Stimulated activated CD8-positive, alpha-beta memory T cell treated with anti-CD3 and anti-CD28 coated beads, Interleukin-12 subunit alpha, Interleukin-12 subunit beta, amount 100 ng/mL, for 24 hours (primary cell): ENCODE data around the gene RMC1.
"Not testable (repeated sequence)": the region's sequence is repeated elsewhere in the genome, so short reads cannot be mapped to it uniquely, and the experiment has no call there.

Experiments used
- DNase-seq: peaks from one replicate; pipeline ENCODE4 v3.0.0-alpha.2; 2020; ENCODE audit errors: extremely low read depth

Gene RMC1

DNA sequence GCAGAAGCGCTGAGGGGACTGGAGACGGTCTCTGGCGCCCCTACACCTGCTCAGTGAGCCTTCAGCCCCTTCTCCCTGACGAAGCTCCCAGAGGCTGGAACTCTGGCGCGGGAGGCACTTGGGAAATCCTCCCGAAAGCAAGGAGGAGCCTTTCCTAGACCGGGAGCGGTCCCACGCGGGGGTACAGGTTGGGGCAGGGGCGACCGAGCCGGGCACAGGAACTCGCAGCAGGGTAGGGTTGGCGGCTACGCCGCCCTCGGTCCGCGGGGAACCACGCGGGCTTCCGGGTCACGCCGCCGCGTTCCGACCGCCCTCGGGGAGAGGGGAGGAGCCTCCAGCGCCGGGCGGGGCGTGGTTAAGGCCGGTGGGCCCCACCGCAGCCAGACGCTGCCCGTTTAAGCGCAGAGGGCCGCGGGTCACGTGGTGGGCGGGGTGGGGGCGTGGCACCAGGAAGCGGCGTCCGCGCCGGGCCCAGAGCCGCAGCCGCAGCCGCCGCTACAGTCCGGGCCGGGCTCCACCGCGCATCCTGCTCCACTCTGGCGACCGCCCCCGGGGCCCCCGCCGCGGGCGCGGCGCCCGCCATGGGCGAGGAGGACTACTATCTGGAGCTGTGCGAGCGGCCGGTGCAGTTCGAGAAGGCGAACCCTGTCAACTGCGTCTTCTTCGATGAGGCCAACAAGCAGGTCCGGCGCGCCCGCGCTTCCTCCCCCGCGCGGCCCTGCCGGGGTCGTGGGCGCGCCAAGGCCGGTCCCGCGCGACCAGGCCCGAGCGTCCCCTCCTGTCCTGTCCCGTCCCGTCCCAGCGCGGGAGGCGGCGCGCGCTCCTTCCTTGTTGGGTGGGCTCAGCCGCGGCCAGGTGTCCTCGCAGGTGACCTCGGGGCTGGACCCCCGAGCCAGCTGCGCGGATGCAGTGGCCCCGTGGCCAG, at the start of gene RMC1:
TSS of gene RMC1 (plus strand) at position 474 of the 925 bp plus-strand sequence. CDS start at position 582, 108 bp downstream.
- DNase-seq, result peak; percentile 98

DNA sequence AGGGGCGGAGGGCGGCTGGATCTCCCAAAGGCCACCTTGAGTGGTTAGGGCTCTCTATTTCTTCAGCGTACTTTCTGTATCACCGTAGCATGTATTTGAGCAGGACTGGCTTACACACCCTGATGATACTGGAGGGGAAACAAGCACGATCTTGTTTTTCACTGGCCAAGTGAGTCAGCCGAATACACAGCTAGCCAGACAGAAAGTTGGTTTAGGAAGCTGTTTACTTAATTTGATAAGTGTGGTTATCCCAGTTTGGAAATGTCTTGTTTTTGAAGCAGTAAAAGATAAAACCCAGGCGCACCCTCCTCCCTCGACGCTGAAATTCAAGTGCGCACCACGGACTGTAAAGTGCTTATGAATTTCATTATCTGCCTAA, 49.6 kb upstream of the RMC1 start:
- no peak for DNase-seq

DNA sequence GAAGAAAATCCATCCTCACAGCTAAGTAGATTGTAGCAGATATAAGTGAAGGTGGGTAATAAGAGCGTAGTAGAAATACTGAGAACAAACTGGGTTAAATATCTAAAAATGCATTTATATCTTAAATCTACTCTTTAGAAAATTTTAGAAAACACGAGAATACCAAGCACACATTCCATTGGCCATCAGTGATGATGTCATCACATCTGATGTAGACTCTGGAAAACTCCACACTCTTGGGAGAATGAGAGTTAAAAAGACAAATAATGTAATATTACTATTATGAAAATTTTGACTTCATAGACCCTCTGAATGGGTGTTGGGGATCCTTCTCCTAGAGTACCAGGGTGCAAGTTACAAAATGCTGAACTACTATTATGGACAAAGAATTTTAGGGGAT, 46.5 kb upstream of the RMC1 start:
- no peak for DNase-seq

DNA sequence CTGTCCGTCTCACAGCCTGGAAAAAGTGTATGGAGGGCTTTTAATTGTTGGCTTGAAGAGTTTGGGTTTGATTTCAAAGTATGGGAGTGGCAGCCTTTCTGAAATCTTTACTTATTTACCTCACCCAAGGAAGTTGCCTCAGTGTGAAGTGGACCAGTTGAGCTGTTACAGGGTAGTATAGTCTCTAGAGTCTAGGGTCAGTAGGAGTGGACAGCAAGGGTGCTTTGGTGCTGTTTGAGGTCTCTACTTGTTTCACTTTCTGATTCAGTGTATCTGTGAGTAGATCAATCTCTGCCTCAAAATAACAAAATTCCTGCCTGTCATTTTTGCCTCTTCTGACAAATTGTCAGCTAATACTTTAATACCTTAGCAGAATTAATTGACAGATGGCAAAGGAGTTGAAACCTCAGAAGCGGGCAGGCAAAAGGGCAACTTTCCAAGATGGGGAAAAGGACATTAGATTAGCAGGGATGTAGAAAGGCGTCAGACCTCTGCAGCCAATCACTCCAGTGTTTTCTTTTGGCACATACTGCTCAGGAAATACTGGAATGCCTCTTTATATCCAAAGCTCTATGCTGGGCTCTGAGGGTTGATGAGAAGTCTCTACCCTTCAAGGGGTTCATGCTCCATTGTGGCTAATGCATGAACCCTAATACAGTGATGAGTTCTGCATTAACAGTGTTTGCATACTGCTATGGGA, 44.3 kb upstream of the RMC1 start:
- DNase-seq, result no peak

DNA sequence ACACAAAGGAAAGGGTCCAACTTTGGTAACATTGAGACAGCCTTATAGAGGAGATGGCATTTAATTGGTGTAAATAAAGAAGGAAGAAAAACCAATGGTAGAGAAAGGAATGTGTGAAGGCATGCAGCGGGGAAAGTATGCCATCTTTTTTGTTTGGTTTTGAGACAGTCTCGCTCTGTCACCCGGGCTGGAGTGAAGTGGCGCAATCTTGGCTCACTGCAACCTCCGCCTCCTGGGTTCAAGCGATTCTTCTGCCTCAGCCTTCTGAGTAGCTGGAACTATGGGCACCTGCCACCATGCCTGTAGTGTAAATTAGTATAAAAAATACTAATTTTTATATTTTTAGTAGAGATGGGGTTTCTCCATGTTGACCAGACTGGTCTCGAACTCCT, 43.8 kb upstream of the RMC1 start:
- DNase-seq, result no peak

DNA sequence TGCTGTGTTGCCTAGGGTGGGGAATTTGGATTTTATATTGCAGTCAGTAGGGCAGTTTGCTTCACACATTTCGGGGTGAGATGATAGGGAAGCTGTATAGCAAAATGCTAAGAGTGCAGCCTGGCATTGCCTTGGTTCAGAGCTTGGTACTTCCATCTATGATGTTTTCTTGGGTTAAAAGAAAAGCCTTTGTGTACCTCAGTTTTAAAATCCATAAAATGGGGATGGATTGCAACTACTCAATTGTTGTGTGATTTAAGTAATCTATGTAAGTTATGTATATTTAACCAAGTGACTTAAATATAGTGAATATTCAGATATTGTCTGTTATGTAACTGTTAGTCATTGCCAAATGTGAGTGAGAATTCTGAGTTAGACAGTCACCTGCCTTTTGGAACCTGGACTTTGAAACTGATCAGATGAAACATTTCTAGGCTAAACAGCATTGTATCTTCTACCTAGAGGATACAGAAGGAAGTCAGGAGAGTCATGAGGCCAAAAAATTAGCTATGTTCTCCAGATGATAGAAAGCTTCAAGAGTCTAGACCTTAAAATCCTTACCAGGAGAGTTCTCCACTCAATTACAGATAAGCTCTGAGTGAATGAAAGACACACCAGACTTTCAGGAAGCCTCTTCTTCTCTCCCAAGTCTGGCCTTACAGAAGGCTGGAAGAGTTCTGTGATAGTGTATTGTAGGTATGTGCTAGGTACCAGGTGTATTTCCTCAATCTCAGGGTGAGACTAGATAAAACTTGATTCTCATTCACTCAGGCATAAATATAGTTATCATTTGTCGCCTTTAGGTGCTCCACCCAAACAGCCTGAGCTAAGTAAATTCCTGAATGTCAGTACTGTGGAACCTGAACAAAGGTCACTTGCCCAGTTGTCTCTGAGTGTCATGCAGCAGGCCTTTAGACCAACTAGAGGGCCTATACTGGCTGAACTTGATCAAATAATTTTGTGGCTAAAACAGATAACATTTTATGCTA, 42.7 kb upstream of the RMC1 start:
- no peak for DNase-seq

DNA sequence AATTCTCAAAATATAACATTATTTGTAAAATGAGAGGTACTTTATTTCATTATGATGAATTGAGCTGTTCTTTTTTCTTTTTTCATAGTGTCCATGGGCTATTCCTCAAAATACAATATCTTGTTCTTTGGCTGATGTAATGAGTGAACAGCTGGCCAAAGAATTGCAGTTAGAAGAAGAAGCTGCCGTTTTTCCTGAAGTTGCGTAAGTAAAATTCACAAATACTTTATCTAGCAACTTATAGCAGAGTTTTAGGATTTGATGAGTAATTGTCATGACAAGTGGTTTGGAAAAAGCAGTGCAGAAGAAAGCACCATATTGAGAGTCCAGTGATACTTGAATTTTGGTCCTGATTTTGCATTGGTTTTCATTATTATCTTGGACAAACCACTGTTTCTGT, 40.4 kb upstream of the RMC1 start:
- DNase-seq, result no peak

DNA sequence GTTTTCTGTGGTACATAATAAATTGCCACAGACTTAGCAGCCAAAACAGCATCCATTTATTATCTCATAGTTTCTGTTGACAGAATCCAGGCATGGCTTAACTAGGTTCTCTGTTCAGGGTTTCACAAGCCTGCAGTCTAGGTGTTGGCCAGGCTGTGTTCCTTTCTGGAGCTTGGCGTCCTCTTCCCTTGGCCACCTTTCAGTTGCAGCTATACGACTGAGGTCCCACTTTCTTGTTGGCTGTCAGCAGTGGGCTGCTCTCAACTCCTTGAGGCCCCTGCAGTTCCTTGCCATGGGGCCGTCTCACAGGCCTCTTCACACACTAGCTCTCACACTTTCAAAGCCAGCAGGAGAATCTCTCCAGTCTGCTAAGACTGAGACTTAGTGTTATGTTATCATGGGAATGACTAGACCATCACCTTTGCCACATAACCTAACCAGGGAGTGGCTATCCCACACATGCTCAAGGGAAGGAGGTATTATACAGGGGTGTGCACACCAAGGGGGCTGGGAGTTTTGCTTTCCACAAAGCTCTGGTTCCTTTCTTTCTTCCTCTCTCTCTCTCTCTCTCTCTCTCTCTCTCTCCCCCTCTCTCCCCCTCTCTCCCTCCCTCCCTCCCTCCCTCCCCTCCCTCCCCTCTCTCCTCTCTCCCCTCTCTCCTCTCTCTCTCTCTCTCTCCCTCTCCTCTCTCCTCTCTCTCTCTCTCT, 34.4 kb upstream of the RMC1 start:
- DNase-seq, result no peak

DNA sequence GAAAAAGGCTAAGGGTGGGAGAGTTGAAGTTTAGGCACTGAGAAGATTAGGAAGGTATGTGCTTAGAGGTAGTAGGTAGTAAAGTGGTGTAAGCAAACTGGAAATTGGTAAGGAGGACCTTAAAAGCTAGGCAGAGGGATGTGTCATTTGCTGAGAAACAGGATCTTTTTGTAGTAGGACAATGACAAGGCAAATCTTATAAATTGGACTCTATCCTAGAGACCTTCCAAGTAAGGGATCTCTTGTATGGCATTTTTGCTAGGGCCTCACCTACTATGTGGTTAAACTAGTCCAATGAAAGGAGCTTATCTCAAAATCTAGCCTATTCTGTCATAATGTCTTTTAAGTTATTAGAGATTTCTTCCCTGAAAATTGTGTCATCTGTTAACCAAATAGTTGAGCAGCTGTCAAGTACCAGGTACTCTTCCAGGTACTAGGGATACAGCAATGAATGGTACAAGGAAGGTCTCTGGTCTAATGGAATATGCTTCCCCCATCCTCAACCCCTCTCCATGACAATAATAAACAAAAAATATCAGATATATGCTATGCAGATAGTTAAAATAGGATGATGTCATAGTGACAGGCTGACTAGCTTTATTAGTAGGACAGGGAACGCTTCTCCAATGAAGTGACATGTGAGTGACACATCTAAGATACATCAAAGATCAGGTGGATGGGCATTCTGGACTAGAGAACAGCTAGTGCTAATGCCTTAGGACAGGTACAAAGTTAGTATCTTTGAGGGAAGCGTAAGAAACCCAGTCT, 32.5 kb upstream of the RMC1 start:
- no peak for DNase-seq

DNA sequence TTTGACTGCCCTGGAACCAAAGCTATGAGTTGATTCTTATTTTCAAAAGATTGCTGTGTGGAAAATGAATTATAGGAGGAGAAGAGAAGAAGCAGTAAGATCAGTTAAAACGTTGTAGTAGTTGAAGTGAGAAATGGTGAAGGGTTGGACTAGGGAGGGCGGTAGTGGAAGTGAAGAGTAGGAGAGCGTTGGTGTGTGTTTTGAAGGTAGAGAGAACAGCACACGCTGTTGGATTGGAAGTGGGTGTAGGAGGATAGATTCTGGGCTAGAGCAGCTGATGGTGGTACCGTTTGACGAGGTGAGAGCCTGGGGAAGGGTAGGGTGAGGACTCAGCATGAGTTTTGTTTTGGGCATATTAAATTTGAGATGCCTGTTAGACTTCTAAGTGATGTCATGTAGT, 31.8 kb upstream of the RMC1 start:
- DNase-seq, result no peak

DNA sequence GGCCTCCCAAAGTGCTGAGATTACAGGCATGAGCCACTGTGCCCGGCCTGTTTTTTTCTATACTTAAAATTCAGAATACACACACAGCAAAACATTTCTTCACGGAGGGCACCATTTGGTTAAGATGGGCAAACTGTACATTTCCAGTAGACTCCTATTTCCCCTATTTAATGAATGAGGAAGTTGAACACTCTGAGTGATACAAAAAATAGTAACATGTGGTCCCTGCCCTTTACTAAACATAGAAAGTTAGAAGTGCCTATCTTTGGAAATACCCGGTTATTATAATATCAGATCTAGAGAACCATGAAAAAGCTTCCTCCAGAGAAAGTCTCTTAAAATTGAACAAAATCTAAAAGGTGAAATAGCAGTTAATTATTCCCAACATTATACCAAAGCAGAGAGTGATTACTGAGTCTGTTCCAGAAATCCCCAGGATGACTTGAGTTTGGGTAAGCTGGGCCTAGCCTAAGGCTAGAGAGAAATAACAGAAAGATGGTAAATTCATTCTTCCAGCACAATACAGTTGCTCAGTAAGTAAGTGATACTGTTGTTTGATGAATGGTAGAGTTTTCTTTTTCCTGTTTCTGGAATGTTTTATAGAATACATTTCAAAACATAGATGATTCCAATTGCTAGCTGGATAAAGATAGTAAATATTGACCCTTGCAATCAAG, 23.3 kb upstream of the RMC1 start:
- no peak for DNase-seq

DNA sequence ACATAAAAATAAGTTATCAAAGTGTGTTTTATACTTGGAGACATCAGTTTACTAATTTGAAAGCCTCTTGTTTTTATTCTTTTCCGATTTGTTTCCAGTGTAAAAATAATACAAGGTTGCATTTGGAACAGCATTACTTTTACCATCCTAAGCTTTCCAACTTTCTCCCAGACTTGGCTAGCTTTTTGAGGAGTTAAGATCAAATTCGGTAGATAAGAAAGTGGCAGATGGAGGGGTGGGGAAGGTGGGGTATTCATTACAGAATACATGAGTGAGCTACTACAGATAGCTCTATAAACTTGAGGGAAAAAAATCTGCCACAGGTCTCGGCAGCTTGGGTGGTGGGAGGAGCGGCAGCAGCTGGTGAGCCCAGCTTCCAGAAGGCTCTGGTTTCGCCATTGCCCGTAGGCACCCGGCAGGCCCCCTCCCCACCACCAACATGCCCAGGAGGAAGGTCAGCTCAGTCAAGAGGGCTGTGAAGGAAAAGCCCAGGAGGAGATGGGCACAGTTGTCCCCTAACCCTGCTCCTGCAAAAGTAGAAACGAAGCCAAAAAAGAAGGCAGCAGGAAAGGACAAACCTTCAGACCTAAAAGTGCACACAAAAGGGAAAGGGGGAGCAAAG, 18.6 kb upstream of the RMC1 start:
- no peak for DNase-seq

DNA sequence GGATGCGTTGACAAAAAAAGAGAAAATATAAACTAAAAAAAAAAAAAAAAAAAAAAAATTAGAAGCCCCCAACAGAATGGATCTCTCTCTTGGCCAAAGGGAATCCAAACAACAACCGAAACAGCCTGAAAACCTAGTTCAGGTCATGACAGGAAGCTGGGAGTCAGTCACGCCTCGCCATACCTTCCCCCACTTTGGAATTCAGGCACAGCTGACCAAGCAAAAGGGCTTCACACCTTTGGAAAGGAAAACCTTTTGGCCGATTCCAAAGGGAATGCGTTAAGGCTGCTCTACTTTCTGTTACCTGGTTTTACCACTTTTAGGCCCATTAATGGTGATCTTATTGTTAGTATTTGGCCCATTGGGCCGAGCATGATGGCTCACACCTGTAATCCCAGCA, 17.9 kb upstream of the RMC1 start:
- no peak for DNase-seq

DNA sequence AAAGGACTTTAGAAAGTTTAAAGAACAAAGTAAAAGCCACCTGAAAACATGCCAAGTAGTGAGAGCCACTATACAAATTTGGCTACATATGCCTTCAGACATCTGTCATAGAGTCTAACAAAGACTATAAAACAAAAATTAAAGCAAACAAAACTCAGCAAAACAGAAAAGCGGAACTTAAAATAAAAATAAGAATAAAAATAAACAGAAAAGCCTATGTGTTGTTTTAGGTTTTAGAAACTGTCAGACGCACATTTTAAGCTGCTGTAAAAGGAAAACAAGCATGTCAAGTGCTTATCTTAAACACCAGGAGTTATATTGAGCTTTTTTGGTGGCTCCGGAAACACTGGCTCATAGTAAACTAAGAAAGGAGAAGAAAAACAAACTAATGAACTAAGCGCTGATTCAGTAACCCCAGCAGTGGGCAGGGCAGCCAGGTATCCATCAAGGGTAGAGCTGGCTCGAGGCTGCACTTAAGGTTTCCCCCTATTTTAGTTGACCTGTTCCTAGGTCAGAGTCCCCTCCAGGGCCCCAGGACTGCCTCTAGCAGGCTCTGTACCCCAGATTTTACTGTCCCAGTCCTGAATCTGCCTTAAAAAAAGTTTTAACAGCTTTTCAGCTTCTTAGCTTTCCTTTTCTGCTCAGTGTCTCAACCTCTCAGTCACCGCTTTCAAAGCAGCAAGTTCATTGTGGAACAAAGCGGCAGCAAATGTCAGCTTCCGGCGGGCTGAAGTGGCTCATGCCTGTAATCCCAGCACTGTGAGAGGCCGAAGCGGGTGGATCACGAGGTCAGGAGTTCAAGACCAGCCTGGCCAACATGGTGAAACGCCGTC, 15.4 kb upstream of the RMC1 start:
- no peak for DNase-seq

DNA sequence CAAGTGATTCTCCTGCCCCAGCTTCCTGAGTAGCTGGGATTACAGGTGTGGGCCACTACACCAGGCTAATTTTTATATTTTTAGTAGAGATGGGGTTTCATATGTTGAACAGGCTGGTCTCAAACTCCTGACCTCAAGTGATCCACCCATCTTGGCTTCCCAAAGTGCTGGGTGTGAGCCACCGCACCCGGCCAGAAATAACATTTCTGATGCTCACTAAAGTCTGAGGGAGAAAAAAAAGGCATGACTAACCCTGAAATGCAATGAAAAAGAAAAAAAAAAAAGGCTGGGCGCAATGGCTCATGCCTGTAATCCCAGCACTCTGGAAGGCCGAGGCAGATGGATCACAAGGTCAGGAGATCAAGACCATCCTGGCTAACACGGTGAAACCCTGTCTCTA, 13.7 kb upstream of the RMC1 start:
- not testable (repeated sequence) for DNase-seq

DNA sequence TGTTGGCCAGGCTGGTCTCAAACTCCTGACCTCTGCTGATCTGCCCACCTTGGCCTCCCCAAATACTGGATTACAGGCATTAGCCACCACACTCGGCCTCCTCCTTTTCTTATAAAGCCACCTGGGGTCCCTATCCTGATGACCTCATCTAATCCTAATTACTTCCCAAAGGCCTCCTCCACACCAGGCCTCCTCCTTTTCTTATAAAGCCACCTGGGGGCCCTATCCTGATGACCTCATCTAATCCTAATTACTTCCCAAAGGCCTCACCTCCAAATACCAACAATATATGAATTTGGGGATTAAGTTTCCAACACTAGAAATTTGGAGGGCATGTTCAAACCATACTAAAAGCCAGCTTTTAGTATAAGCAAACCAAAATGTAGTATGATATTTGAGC, 9.7 kb upstream of the RMC1 start:
- no peak for DNase-seq

DNA sequence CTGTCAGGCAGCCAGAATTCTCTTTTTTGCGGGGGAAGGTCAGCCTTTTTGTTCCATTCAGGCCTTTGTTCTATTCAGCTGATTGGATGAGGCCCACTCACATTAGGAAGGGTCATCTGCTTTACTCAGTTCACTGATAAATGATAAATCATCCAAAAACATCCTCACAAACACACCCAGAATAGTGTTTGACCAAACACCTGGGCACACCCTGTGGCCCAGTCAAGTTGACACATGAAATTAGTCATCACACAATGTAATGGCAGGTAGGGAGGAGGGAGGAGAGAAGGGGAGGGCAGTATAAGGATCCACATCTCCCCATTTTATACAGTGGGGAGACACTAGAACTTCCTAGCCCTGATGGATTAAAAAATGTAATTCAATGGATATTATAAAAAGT, 8.3 kb upstream of the RMC1 start:
- DNase-seq, result no peak

DNA sequence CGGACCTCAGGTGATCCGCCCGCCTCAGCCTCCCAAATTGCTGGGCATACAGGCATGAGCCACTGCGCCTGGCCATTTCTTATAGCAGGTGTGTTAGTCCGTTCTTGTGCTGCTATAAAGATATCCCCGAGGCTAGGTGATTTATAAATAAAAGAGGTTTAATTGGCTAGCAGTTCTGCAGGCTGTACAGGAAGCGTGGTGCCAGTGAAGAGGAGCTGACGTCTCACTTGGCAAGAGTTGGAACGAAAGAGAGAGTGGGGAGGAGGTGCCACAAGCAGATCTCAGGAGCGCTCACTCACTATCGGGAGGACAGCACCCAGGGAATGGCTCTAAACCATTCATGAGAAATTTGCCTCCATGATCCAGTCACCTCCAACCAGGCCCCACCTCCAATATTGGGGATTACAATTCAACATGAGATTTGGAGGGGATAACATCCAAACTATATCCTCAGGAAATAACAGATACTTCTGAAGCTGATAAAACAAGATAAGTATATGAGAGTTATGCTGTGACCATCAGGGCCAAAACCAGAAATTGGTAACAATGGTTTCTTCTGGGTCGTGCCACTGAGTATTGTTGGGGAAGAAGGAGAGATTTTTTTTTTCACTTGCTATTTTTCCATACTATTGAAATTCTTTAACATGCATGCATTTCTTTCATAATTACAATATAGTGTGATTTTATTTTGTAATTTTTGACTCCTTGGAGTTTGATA, 7.4 kb upstream of the RMC1 start:
- DNase-seq, result no peak
